CD4-positive, alpha-beta T cell treated with Interleukin-6 at 100 ng/mL for 8 hours (primary cell): ENCODE results near the gene TMEM151A.
"Not testable (repeated sequence)": the region's sequence is repeated elsewhere in the genome, so short reads cannot be mapped to it uniquely, and the experiment has no call there.

Experiments
- DNase-seq: peaks from one replicate; pipeline ENCODE4 v3.0.0-alpha.2; 2020; ENCODE audit warnings: mixed read lengths, low spot score

Gene TMEM151A

DNA sequence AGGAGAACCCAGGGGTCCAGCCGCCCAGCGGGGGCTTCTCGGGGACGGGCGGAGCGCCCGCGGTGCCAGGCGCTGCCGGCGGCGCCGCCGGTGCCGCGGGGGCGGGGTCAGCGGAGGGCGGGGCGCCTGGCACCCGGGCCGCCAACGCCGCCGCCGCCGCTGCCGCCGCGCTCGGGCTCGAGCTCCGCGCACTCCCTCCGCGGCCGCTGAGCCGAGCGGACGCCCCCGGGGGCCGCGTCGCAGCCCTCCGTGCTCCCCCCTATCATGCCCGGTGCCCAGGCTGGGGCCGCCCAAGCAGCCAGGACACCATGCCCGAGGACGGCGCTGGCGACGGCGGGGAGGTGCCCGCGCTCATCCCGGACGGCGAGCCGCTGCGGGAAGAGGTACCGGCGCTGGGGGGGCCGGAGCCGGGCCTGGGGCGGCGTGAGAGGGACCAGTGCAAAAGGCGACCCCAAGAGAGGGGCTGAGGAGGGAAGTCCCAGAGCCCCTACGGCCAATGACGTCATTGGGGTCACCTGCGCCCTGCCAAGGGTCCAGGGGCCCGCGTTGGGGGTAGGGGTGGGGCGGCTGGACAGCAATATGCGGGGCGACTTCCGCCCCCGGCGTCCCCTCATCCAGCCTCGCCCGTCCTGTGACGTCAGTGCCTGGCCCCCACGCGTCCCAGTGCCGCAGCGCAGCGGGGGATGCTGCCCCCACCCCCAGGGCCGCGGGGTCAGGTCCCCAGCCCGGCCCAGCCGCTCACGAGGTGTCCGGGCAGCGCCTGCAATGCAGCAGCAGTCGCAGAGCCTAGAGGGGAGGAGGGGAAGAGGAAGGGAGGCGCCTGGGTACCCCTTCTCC, at the start of gene TMEM151A:
TMEM151A (plus strand) TSS at position 189 of the 837 bp plus-strand sequence; CDS start at position 309, 120 bp downstream.
- no peak for DNase-seq

DNA sequence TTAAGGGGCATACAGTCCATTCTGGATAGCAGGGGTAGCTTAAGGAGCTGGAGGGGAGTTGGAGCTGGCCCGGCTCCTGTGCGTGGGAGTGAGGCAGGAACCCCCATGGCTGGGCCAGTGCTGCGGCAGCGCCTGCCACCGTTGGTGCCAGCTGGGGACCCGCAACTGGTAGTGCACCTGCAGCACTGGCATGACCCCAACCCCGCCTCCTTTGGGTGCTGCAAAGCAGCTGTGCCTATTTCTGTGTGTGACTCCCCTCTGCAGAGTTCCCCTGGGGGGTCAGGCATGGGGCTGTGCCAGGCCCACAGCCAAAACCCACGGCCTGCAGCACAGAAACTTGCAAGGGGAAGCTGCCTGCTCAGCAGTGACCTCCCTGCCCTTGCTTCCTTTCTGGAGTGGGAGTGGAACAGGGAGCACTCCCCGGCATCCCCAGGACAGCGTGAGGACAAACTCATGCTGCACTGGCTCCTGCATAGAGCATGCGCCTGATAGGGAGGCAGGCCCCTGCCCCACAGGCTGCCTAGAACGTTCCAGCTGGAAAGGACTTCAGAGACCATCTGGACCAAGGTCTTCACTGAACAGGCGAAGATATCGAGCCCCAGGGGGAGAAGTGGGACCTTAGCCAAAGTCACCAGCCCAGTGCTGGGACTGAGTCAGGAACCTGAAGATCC, 49.5 kb upstream of the TMEM151A start:
- DNase-seq = no peak

DNA sequence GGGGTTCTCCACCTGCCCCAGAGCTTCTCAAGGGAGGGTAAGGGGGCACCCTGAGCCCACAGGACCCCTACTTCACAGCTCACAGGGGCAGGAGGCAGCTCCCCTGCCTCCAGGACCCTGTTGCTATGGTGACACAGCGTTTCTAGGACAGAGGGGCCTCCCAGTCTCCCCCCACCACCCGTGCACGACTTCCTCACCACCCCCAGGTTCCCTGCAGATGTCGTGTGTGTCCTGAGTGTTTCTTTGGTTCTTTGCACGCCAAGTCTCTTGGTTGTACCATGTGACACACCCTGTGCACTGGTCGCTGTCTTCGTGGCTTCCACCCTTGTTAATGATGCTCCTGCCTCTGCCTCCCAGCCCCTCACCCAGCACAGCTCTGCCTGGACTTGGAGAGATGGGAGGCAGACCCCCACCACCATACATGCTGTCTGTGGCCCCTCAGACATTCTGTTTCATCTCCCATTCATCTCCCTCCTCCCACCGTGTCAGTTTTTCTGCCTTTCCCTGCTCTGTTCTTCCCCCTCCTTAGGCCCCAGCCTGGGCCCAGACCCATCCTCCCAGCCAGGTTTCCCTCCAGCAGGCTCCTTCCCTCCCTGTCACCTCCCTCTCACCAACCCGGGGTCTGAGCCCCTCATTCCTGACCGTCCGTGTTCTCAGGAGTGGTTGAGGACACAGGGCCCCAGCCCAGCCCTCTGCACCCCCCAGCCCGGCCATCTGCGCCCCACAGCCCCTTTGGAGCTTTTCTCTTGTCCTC, 47.7 kb upstream of the TMEM151A start:
- no peak for DNase-seq

DNA sequence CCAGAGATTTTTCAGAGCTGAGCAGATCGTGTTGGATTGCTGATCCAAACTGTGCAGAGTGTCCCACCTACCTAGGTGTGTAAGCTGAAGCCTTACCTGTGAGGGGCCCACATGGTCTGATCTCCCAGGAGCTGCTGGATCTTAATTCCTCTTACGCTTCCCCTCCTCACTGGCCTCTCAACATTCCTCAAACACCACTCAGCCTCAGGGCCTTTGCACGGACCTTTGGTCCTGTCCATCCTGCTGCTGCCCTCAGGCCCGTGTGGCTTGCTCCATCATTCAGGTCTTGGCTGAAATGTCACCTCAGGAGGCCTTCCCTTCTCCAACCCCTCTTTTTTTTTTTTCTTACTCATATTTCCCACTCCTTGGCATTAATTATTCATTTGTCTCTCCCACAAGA, 44.4 kb upstream of the TMEM151A start:
- DNase-seq = no peak

DNA sequence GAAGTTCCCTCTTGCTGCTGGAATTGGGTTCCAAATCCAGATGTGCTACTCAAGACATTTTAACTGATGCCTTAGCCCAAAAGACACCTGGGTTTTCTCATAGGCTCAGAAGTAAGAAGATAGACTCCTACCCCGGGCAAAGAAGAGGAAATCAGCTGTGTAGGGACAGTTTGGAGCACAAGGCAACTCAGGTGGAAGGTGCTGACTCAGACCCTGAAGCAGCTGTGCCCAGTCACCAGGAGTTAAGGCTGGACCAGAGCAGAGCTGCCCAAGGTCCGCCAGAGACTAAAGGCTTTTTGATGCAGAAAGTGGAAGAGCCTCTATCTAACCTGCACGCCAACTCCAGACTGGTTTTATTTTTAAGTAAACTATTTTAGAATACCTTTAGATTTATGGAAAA, 43.9 kb upstream of the TMEM151A start:
- no peak for DNase-seq

DNA sequence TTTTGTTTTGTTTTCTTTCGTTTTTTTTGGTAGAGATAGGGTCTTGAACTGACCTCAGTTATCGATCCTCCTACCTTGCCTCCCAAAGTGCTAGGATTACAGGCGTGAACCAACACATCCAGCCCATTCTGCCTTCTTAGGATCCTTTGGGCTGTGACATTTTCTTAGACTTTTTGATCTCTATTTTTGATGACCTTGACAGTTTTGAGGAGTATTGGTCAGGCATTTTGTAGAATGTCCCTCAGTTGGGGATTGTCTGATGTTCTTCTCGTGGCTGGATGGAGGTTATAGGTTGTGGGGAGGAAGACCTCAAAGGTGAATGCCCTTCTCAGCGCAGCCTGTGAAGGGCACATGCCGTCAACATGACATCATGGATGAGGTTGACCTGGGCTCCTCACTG, 42.8 kb upstream of the TMEM151A start:
- DNase-seq = no peak

DNA sequence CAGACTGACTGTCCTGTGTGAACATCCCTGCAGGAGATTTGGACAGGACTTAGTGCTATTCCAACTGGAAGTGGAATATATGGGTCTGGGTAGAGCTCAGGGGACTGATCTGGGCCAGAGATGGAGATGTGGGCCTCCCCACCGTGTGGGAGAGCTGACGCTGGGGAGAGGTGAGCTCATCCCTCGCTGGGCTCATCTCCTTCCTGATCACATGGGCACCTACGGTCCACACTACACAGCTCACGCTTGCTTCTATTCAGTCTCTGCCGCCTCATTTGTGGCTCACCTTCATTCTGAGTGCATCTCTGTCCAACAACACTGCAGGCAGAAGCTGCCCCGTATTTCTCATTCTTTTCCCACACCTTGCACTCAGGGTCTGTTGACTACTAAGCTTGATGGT, 39.9 kb upstream of the TMEM151A start:
- DNase-seq = no peak

DNA sequence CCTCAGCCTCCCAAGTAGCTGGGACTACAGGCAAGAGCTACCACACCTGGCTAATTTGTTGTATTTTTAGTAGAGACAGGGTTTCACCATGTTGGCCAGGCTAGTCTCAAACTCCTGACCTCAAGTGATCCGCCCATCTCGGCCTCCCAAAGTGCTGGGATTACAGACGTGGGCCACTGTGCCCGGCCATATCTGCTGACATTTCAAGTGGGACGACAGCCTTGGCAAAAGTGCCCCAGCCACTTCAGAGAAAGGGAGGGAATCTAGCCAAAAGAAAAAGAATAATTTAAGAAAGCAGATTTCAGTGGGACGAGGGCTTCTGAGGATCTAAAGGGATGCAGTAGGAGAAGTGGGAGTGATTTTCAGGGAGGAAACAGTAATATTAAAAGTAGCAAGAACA, 38.6 kb upstream of the TMEM151A start:
- not testable (repeated sequence) for DNase-seq

DNA sequence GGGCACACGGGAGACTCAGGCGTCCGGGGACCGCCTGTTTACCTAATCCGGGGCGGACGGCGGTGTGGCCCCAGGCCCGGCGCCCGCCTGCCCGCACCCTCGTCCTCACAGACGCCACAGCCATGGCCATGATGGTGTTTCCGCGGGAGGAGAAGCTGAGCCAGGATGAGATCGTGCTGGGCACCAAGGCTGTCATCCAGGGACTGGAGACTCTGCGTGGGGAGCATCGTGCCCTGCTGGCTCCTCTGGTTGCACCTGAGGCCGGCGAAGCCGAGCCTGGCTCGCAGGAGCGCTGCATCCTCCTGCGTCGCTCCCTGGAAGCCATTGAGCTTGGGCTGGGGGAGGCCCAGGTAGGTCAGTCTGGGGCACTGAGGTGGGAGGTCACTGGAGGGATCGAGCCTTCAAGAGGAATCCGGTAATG, 33.2 kb upstream of the TMEM151A start:
- no peak for DNase-seq

DNA sequence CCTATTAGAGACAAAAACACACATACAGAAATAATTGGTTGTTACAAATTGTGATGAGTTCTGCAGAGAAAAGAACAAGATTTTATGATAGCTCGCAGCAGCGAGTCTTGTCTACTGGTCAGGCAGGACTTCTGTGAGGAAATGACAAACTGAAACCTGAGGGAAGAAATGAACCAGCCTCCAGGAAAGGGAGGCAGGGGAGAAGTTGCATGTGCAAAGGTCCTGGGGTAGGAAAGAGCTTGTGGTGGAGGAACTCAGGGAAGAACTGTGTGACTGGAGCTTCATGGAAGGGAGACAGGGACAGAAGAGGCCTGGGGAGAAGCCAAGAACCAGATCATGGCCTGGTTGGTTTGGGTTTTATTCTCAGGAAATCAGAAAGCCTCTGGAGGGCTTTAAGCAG, 32.5 kb upstream of the TMEM151A start:
- DNase-seq = no peak

DNA sequence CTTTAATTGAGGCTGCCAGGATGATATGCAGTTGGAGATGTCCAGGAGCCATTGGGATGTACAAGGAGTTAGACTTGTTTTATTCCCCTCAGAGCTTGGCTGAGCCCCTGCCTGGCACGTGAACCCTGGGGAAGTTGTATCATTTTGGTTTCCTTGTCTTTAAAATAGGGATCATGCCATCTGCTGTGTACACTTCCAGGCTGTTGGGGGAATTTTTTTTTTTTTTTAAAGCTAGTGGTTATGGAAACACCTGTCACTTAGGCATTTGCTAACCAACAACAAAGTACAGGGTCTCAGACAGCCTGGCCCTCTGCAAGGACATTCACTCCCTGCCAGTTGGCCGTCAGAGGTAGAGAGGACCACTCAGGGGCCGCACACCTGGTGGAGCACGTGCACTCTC, 31.7 kb upstream of the TMEM151A start:
- DNase-seq = no peak

DNA sequence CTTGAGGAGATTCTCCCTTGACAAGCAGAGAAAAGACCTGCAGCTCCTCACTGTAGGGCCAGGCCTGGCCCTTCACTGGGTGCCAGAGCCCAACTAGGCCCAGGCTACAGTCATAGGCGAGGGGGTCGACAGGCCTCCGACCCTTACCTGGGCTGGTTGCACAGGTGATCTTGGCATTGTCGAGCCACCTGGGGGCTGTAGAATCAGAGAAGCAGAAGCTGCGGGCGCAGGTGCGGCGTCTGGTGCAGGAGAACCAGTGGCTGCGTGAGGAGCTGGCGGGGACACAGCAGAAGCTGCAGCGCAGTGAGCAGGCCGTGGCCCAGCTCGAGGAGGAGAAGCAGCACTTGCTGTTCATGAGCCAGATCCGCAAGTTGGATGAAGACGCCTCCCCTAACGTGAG, 30.1 kb upstream of the TMEM151A start:
- no peak for DNase-seq

DNA sequence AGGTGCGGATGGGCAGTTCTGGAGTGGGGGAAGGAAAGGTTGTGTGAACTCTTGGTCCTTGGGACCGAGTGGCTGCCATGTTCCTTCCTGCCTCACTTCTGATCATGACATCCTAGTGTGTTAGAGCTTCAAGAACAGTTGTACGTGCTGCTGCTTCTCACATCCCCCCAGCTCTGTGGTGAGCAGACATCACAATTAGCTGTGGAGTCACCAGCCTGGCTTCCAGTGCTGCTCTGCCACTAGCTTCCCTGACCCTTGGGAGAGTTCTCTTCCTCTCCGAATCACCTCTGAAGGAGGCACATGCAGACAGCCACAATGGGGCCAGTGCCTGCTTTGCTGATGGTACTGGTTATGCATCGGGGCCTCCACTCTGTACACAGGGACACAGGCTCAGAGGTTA, 29.5 kb upstream of the TMEM151A start:
- DNase-seq = no peak

DNA sequence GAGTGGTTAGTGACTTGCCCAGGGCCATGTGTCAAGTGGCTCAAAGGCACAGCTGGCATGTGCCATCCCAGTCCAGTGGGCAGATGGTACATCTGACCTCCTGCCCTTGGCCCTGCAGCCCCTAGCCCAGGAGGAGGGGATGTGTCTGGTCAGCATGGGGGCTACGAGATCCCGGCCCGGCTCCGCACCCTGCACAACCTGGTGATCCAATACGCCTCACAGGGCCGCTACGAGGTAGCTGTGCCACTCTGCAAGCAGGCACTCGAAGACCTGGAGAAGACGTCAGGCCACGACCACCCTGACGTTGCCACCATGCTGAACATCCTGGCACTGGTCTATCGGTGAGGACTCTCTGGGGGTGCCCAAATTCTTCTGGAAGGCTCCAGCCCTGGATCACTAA, 29.0 kb upstream of the TMEM151A start:
- DNase-seq = no peak

DNA sequence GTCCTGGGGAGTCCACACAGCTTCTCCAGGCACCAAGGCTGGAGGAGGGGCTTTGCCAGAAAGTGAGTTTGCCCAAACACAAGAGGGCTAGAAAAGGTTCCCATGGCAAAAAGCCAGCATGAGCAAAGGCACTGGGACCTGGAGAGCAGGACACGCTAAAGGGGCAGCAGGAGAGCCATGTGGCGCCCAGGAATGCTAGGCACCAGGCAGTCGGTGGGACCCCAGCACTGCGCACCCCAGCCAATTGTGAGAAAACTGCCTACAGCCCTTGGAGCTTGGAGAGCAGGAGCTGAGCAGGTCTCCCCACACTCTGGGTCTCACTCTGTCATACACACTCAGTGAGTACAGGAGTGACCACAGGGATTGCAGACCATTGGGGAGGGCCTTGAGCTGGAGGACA, 28.5 kb upstream of the TMEM151A start:
- DNase-seq = no peak

DNA sequence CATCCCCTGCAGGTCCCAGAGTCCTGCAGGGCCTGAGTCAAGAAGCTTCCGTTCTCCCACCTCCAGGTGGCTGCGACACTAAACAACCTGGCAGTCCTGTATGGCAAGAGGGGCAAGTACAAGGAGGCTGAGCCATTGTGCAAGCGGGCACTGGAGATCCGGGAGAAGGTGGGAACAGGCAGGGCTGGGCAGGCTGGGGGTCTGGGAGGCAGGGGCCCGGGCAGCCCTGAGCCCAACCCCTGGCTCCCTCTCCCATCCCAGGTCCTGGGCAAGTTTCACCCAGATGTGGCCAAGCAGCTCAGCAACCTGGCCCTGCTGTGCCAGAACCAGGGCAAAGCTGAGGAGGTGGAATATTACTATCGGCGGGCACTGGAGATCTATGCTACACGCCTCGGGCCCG, 27.9 kb upstream of the TMEM151A start:
- no peak for DNase-seq

DNA sequence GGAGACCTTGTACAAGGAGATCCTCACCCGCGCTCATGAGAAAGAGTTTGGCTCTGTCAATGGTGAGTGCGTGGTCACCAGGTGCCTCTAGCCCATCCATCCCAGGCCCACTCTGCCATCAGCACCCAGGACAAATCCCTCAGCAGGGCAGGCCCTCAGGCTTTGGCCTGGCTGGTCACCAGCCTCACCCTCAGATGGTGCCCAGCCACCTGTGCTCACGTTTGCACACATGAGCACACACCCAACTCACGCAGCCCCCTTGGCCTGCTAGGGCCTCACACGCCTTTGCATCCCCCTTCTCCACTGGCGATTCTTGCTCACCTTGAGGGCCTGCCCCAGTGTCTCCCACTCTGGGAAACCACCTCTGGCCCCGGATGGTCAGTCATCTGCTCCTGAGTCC, 27.3 kb upstream of the TMEM151A start:
- no peak for DNase-seq

DNA sequence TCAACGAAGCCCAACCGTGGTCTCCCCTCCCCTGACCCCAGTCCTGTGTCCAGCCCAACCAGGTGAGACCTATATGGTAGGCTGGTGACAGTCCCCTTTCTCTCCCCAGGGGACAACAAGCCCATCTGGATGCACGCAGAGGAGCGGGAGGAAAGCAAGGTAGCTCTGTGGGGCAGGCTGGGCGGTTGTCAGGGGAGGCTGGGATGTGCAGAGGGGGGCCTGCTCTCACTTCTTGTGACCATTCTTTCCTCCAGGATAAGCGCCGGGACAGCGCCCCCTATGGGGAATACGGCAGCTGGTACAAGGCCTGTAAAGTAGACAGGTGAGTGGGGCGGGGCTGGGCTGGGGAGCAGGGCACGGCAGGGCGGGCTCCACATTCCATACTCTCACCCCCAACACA, 26.8 kb upstream of the TMEM151A start:
- DNase-seq = no peak

DNA sequence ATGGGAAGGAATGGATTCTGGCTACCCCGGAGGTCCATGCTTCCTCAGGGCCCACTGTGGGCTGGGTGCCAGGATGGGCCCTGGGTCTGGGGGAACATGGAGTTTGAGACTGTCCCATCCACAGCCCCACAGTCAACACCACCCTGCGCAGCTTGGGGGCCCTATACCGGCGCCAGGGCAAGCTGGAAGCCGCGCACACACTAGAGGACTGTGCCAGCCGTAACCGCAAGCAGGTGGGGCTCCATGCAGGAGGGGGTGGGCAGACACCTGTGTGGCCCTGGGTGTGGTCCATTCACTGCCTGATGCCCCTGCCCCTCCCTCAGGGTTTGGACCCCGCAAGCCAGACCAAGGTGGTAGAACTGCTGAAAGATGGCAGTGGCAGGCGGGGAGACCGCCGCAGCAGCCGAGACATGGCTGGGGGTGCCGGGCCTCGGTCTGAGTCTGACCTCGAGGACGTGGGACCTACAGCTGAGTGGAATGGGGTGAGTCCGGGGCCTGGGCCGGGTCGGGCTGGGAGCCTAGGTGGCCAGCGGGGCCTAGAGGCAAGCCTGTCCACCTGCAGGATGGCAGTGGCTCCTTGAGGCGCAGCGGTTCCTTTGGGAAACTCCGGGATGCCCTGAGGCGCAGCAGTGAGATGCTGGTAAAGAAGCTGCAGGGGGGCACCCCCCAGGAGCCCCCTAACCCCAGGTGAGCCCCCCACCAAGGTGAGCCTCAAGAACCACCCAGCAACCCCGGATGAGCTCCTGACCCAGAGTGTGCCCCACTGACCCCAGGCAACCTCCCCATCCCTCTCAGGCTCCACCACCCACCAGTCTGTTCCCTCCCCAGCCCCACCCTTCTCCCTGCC, 25.9 kb upstream of the TMEM151A start:
- no peak for DNase-seq

DNA sequence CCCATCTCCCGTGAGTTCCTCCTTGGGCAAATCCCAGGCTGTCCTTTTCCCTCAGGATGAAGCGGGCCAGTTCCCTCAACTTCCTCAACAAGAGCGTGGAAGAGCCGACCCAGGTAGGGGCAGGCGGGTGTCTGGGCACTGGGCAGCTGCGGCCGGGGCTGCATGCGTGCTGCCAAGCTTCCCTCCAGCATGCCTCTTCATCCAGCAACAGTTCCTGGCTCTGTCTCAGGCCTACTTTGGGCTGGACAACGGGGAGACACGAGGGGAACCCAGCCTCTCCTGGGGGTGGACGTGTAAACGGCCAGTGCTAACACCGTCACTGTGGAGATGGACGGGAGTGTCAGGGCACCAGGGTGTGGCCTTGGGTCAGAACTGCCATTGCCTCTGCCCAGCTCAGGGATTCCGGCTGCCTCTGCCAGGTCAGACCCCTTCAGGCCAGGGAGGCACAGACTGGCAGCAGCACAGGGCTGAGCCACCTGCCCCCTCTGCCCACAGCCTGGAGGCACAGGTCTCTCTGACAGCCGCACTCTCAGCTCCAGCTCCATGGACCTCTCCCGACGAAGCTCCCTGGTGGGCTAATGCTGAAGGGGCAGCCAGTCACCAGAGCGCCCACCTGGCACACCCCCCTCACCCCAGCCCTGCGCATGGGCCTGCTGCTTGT, 25.2 kb upstream of the TMEM151A start:
- DNase-seq = no peak

DNA sequence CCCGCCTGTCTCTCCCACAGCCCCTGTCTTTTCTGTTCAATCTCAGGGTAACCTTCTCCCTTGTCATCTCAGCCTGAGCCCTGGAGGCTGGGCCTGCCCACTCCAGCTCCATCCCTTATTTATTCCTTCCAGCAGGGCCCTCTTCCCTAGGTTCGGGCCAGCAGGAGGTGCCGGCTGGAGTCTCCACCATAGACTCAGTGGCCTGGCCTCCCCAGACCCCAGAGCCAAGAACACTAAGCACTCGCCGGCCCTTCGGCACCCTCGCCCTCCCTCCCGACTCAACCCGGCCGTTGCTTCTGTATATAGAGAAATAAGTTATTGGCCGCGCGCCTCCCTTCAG, 24.7 kb upstream of the TMEM151A start:
- DNase-seq = no peak
